Measurements from ENCODE around the gene ACSL6. TPM values are rescaled to one million over a fixed set of nuclear protein-coding genes. Genes with fewer than 3 reads are reported as not detected.

The ACSL6 gene
- total and polyA plus RNA-seq, 10 of the 15 experiments (the other 5 are each of a cell fraction or from before 2014, with no cell fraction given) = 0.06 to 0.53 TPM; not detected in 8

- no peak for TF ChIP-seq ASH2L (IDR thresholded peaks at IDR 0.05; ENCODE audit: borderline replicate concordance, low read depth)
- TF ChIP-seq REST (IDR thresholded peaks at IDR 0.05; ENCODE audit: low read depth, low read length) = no peak
Measured at GRCh38 chr5:132025403-132025971, 14.0 kb upstream of the ACSL6 start (continued).

- Histone ChIP-seq H3K27ac (ENCODE audit: control insufficient read depth, insufficient read depth) (no peak overlapping the region), H2AFZ (ENCODE audit: control insufficient read depth, low read depth, low read length) (no peak overlapping the region), H4K20me1 (ENCODE audit: control insufficient read depth, insufficient read depth) (peaks cover 2% of the 10 kb centered on the region; the same call in 1 of the 2 replicates), H3K4me2 (ENCODE audit: control insufficient read depth, insufficient read depth) (no peak overlapping the region), H3K79me2 (ENCODE audit: control insufficient read depth, insufficient read depth, low read length) (no peaks in the 10 kb centered on the region), H3K27me3 (replicated peaks in 1 of 2; ENCODE audit: control insufficient read depth in 2 of 2, insufficient read depth in 2 of 2, low read length in 1 of 2) (peaks cover 0 to 5% of the 10 kb centered on the region in 2 experiments; a peak in 2 of 4 replicates), H3K4me1 (ENCODE audit: control insufficient read depth, insufficient read depth, low read length) (peaks cover 21% of the 10 kb centered on the region), H3K9me3 (replicated peaks; ENCODE audit: control insufficient read depth, insufficient read depth, low read length) (no peaks in the 10 kb centered on the region), H3K36me3 (ENCODE audit: control insufficient read depth in 2 of 2, insufficient read depth in 2 of 2, low read length in 1 of 2) (no peaks in the 10 kb centered on the region), H3K9ac (ENCODE audit: control insufficient read depth, insufficient read depth, low read length) (no peak overlapping the region), H3K4me3 (no peak overlapping the region)
- ATAC-seq = no peak
- in situ Hi-C loops (cut with MboI) = no loop called here
- no peak for DNase-seq (ENCODE audit: low read depth, low spot score)
- ChIA-PET CTCF (no interaction called here), POLR2A (interaction anchor here (0.7 kb wide), 1 partner anchor 82 kb away, joined by 3 read pairs; no protein-coding TSS in a partner anchor), RAD21 (ENCODE audit: unreplicated experiment) (no interaction called here), SMC1A (ENCODE audit: uncharacterized antibody, unreplicated experiment) (no interaction called here)
- 53% methylated on average over 8 of the region's 8 CpGs for WGBS (ENCODE audit: insufficient coverage, insufficient replicate concordance, low lambda C conversion rate, missing lambda C conversion rate)
- intact Hi-C loops (cut with micrococcal nuclease; ENCODE audit: unreplicated experiment) = no loop called here
- BruUV-seq (replicated peaks) = no TSS peak
- no peak for FAIRE-seq
- TF ChIP-seq ZBTB40 (IDR thresholded peaks at IDR 0.05; ENCODE audit: borderline replicate concordance) (no peak), FOXK2 (IDR thresholded peaks at IDR 0.05) (no peak), HDGF (IDR thresholded peaks at IDR 0.05) (no peak), TCF3 (IDR thresholded peaks at IDR 0.05; ENCODE audit: borderline replicate concordance, insufficient read depth, low read depth, low read length) (no peak), CEBPZ (IDR thresholded peaks at IDR 0.05; ENCODE audit: low read depth, low read length) (no peak), IKZF1 (conservative IDR thresholded peaks at IDR 0.05) (no peak), TARDBP (IDR thresholded peaks at IDR 0.05; ENCODE audit: borderline replicate concordance) (no peak)
Measured at GRCh38 chr5:132024789-132025402, 13.4 kb upstream of the ACSL6 start.
